H1 (cell line): Measurements from ENCODE around the gene MTR. TPM values are rescaled to one million over a fixed set of nuclear protein-coding genes. Genes with fewer than 3 reads are reported as not detected.

Source experiments
- CTCF ChIA-PET: fragments of 300-600 bp; sonication (Branson Sonifier 250); formaldehyde crosslinking; loops from one replicate; lab custom pipeline; 2021; ENCODE audit not compliant: partially characterized antibody; lab: Charles Lee
- POLR2A ChIA-PET: fragments of 300-600 bp; sonication (Branson Sonifier 250); formaldehyde crosslinking; loops from one replicate; lab custom pipeline; 2021; ENCODE audit warnings: inconsistent platforms; ENCODE audit not compliant: partially characterized antibody; lab: Charles Lee
- DNase-seq, 2 experiments: peaks; one replicate each; pipeline versions ENCODE4 v3.0.0 to v3.0.0-alpha.2; 2010 to 2022; ENCODE audit warnings: low spot score in 2 of 2, low read depth in 1 of 2, mixed read lengths in 1 of 2
- FAIRE-seq: peaks from 2 replicates; lab custom pipeline; 2011; peaks lifted over from hg19 to GRCh38; lab: Jason Lieb, UNC
- H2AFZ ChIP-seq: 2 replicates; pipeline ENCODE4 v1.8.1; 2012; ENCODE audit warnings: low read length, inconsistent platforms
- H2AK5ac ChIP-seq: 2 replicates; pipeline ENCODE4 v1.6.1; 2013; ENCODE audit warnings: low read depth, low read length
- H2BK120ac ChIP-seq: replicated peaks from 2 replicates; pipeline ENCODE3; 2013; ENCODE audit warnings: low read depth, low read length, inconsistent platforms
- H2BK12ac ChIP-seq: 2 replicates; pipeline ENCODE4 v1.6.1; 2013; ENCODE audit warnings: low read depth, low read length
- H2BK15ac ChIP-seq: 2 replicates; pipeline ENCODE4 v1.6.1; 2013; ENCODE audit warnings: low read length
- H2BK20ac ChIP-seq: 2 replicates; pipeline ENCODE4 v1.6.1; 2013; ENCODE audit warnings: low read length
- H2BK5ac ChIP-seq: 2 replicates; pipeline ENCODE4 v1.6.1; 2013; ENCODE audit warnings: low read depth, low read length
- H3K14ac ChIP-seq: 2 replicates; pipeline ENCODE4 v1.6.1; 2013; ENCODE audit warnings: inconsistent platforms; ENCODE audit not compliant: insufficient read length
- H3K18ac ChIP-seq: 2 replicates; pipeline ENCODE4 v1.6.1; 2013; ENCODE audit warnings: low read length; ENCODE audit errors: extremely low read depth
- H3K23ac ChIP-seq: 2 replicates; pipeline ENCODE4 v1.6.1; 2013; ENCODE audit warnings: inconsistent platforms; ENCODE audit not compliant: insufficient read length
- H3K23me2 ChIP-seq: 2 replicates; pipeline ENCODE4 v1.6.1; 2013; ENCODE audit warnings: low read depth, low read length
- H3K27ac ChIP-seq: 2 replicates; pipeline ENCODE4 v1.6.1; 2011; ENCODE audit warnings: low read depth, low read length, inconsistent platforms
- H3K27me3 ChIP-seq, 4 experiments: replicated peaks in 1 of 4; 1 replicate in 1 of 4; 2 replicates in 3 of 4; pipeline versions ENCODE4 v1.6.1 to v1.8.1; 2011 to 2013; ENCODE audit warnings: low read length in 3 of 4, mild to moderate bottlenecking in 3 of 4, inconsistent platforms in 2 of 4, mixed read lengths in 2 of 4, moderate library complexity in 1 of 4; ENCODE audit not compliant: control insufficient read depth in 3 of 4, insufficient read depth in 3 of 4; ENCODE audit errors: extremely low read depth in 1 of 4
- H3K36me3 ChIP-seq, 4 experiments: 2 replicates each; pipeline versions ENCODE4 v1.6.1 to v1.8.1; 2011 to 2013; ENCODE audit warnings: mild to moderate bottlenecking in 4 of 4, low read length in 3 of 4, moderate library complexity in 2 of 4, control low read depth in 1 of 4, inconsistent platforms in 1 of 4; ENCODE audit not compliant: insufficient read depth in 4 of 4, control insufficient read depth in 2 of 4
- H3K4ac ChIP-seq: replicated peaks from 2 replicates; pipeline ENCODE3; 2013; ENCODE audit warnings: low read length, low read depth, mixed read lengths, inconsistent platforms; ENCODE audit not compliant: insufficient read length
- H3K4me1 ChIP-seq, 4 experiments: replicated peaks in 1 of 4; 1 replicate in 1 of 4; 2 replicates in 3 of 4; pipeline versions ENCODE4 v1.6.1 to v1.8.1; 2011 to 2013; ENCODE audit warnings: low read length in 3 of 4, inconsistent platforms in 2 of 4, mixed read lengths in 1 of 4; ENCODE audit not compliant: insufficient read depth in 4 of 4, control insufficient read depth in 3 of 4
- H3K4me2 ChIP-seq, 2 experiments: 2 replicates each; pipeline versions ENCODE4 v1.6.1 to v1.8.1; 2011 to 2013; ENCODE audit warnings: low read depth in 2 of 2, low read length in 2 of 2, control low read depth in 1 of 2, inconsistent platforms in 1 of 2, mild to moderate bottlenecking in 1 of 2; ENCODE audit not compliant: insufficient read depth in 1 of 2
- H3K4me3 ChIP-seq, 4 experiments: fragments of 200-600, 300-600 bp in 1 of 4; sonication (generic), shearing (Covaris generic), sonication (Bioruptor Twin) in 1 of 4; 2 replicates each; pipeline versions ENCODE4 v1.5.1 to v1.8.1; 2011 to 2016; ENCODE audit warnings: low read length in 4 of 4, low read depth in 3 of 4, control low read depth in 2 of 4, inconsistent platforms in 2 of 4, mild to moderate bottlenecking in 2 of 4, mixed read lengths in 1 of 4, moderate library complexity in 1 of 4; ENCODE audit not compliant: insufficient read depth in 2 of 4; ENCODE audit errors: extremely low read depth in 1 of 4
- H3K56ac ChIP-seq: replicated peaks from 2 replicates; pipeline ENCODE3; 2013; ENCODE audit warnings: low read depth, mild to moderate bottlenecking, mixed read lengths, low read length, inconsistent platforms; ENCODE audit not compliant: insufficient read length
- H3K79me1 ChIP-seq: 2 replicates; pipeline ENCODE4 v1.6.1; 2013; ENCODE audit warnings: low read depth, low read length, control low read depth
- H3K79me2 ChIP-seq, 2 experiments: 2 replicates each; pipeline versions ENCODE4 v1.6.1 to v1.8.1; 2012 to 2013; ENCODE audit warnings: low read length in 2 of 2, mild to moderate bottlenecking in 2 of 2, inconsistent platforms in 1 of 2; ENCODE audit not compliant: insufficient read depth in 2 of 2, control insufficient read depth in 1 of 2
- H3K9ac ChIP-seq, 4 experiments: replicated peaks in 1 of 4; 1 replicate in 1 of 4; 2 replicates in 3 of 4; pipeline versions ENCODE4 v1.6.1 to v1.8.1; 2011 to 2013; ENCODE audit warnings: low read depth in 3 of 4, low read length in 3 of 4, control low read depth in 2 of 4, mild to moderate bottlenecking in 2 of 4, moderate library complexity in 2 of 4, inconsistent platforms in 1 of 4; ENCODE audit errors: extremely low read depth in 1 of 4
- H3K9me3 ChIP-seq, 2 experiments: 2 replicates each; pipeline versions ENCODE4 v1.6.1 to v1.8.1; 2012 to 2013; ENCODE audit warnings: mild to moderate bottlenecking in 2 of 2, moderate library complexity in 2 of 2, control low read depth in 1 of 2, inconsistent platforms in 1 of 2, low read depth in 1 of 2, low read length in 1 of 2, mixed read lengths in 1 of 2; ENCODE audit not compliant: insufficient read depth in 2 of 2
- H4K20me1 ChIP-seq, 2 experiments: replicated peaks in 1 of 2; 2 replicates each; pipeline versions ENCODE3 to v1.8.1; 2011 to 2013; ENCODE audit warnings: inconsistent platforms in 2 of 2, low read length in 2 of 2, mild to moderate bottlenecking in 1 of 2; ENCODE audit not compliant: insufficient read depth in 2 of 2, control insufficient read depth in 1 of 2
- H4K5ac ChIP-seq: 2 replicates; pipeline ENCODE4 v1.6.1; 2013; ENCODE audit warnings: low read length, low read depth, mixed read lengths, inconsistent platforms; ENCODE audit not compliant: insufficient read length
- H4K8ac ChIP-seq: 2 replicates; pipeline ENCODE4 v1.8.0; 2013; ENCODE audit warnings: mild to moderate bottlenecking, moderate library complexity, low read length, inconsistent platforms; ENCODE audit not compliant: insufficient read depth; ENCODE audit errors: extremely low read depth
- H4K91ac ChIP-seq: replicated peaks from 2 replicates; pipeline ENCODE3; 2013; ENCODE audit warnings: low read length, mixed read lengths, inconsistent platforms; ENCODE audit not compliant: insufficient read length
- CBX8 ChIP-seq: fragments of 300-800, 300-1000 bp; sonication (generic); IDR thresholded peaks from 2 replicates; pipeline ENCODE4 v1.7.1; 2016; ENCODE audit warnings: low read depth, low read length, borderline replicate concordance
- TEAD4 ChIP-seq: IDR thresholded peaks from 2 replicates; pipeline ENCODE4 v1.6.1; 2012; ENCODE audit warnings: low read depth, low read length, inconsistent platforms, mixed read lengths
- WGBS, 2 experiments: shearing (Covaris generic) in 1 of 2; methylation state at CpG; one replicate each; pipeline versions ENCODE4 v1.1.6 to v1.1.7; 2013 to 2015; ENCODE audit warnings: low lambda C conversion rate in 2 of 2, mixed read lengths in 2 of 2, inconsistent platforms in 1 of 2, low coverage in 1 of 2, missing lambda C conversion rate in 1 of 2; ENCODE audit not compliant: insufficient replicate concordance in 2 of 2, insufficient coverage in 1 of 2, insufficient read length in 1 of 2; ENCODE audit errors: extremely low coverage in 1 of 2, missing lambda C conversion rate in 1 of 2; 5-methylcytosine and 5-hydroxymethylcytosine counted together
- polyA plus RNA-seq, 7 experiments: library from polyadenylated mRNA; depleted of rRNA in 3 of 7; stranded (reverse) in 5 of 7; unstranded in 2 of 7; fragments of >200 nt in 5 of 7; fragments of 200-250 nt in 2 of 7; gene quantifications; 1 replicate in 5 of 7; 2 replicates in 1 of 7; 4 replicates in 1 of 7; pipeline versions ENCODE4 v1.2.1 to v1.2.3, GENCODE V29; 2011 to 2013; ENCODE audit warnings: missing spikeins in 2 of 7, mixed read lengths in 2 of 7
- total RNA-seq: library from RNA; stranded (reverse); fragmentation: NEBNext Ultra II Directional; extraction: Animal tissue kit (Norgen Biotek cat#: 25700); gene quantifications from 2 replicates; pipeline ENCODE4 v1.2.1, GENCODE V29; 2021

The MTR gene
- total and polyA plus RNA-seq, 2 of the 8 experiments (the other 6 are each of a cell fraction or from before 2014, with no cell fraction given): 4.8 to 27.4 TPM

- Histone ChIP-seq H4K91ac (no peak overlapping the region), H3K9ac (no peak overlapping the region), H4K20me1 (peaks cover 0 to 2% of the 10 kb centered on the region in 2 experiments), H3K18ac (no peak overlapping the region), H3K36me3 (peaks cover 5 to 32% (median 17%) of the 10 kb centered on the region in 4 experiments; a peak in 6 of 8 replicates), H3K9me3 (no peaks in the 10 kb centered on the region), H3K4me2 (no peak overlapping the region), H3K79me1 (no peaks in the 10 kb centered on the region), H3K4me1 (no peaks in the 10 kb centered on the region), H2AK5ac (no peak overlapping the region), H4K5ac (no peak overlapping the region), H2BK120ac (no peak overlapping the region), H4K8ac (no peak overlapping the region), H2BK5ac (no peak overlapping the region), H3K27ac (no peak overlapping the region), H3K27me3 (no peaks in the 10 kb centered on the region), H3K4me3 (no peak overlapping the region), H3K79me2 (no peaks in the 10 kb centered on the region), H2AFZ (no peak overlapping the region), H3K4ac (no peak overlapping the region), H3K56ac (no peak overlapping the region), H2BK12ac (no peak overlapping the region), H3K14ac (no peak overlapping the region), H3K23ac (no peak overlapping the region), H2BK15ac (no peak overlapping the region), H2BK20ac (no peak overlapping the region), H3K23me2 (no peaks in the 10 kb centered on the region)
- FAIRE-seq (no peak), DNase-seq (no peak)
- CTCF ChIA-PET: interaction anchor here (1.7 kb wide), 1 partner anchor 23 kb away, joined by 5 read pairs; no protein-coding TSS in a partner anchor
- POLR2A ChIA-PET: no interaction called here
- WGBS, 2 experiments: 91% methylated on average over 24 of the region's 24 CpGs; no CpG with 5 or more reads in 1 of the 2 experiments
- no peak for TF ChIP-seq CBX8
- TF ChIP-seq TEAD4: 0 out of 2 replicates have a peak, but pooled peaks have one; percentile 33
Observed at GRCh38 chr1:236890152-236891056, 95.3 kb downstream of the MTR start.
